Gastrocnemius medialis (tissue), 4 donors: ENCODE data around the gene DYSF. TPM values are rescaled to one million over a fixed set of nuclear protein-coding genes. Genes with fewer than 3 reads are reported as not detected.

Experiments
- ATAC-seq, 2 donors: fragments of 150-250 bp; one replicate each; pipeline ENCODE4 v1.9.1; 2016
- DNase-seq, 2 donors: peaks; one replicate each; pipeline ENCODE4 v3.0.0-alpha.2; 2019
- H3K27ac ChIP-seq, 4 donors: fragments of 200-600 bp; sonication (generic); 1 replicate in 1 of 4; 2 replicates in 3 of 4; pipeline ENCODE4 v1.5.1; 2016 to 2018; ENCODE audit warnings: mild to moderate bottlenecking in 2 of 4, moderate library complexity in 1 of 4
- H3K27me3 ChIP-seq, 3 donors: fragments of 200-600 bp; sonication (generic) in 2 of 3; 1 replicate in 1 of 3; 2 replicates in 2 of 3; pipeline versions ENCODE4 v1.5.1 to v1.6.0; 2016 to 2019; ENCODE audit warnings: mild to moderate bottlenecking in 1 of 3, moderate library complexity in 1 of 3
- H3K36me3 ChIP-seq, 2 donors: fragments of 200-600 bp; sonication (generic) in 1 of 2; one replicate each; pipeline ENCODE4 v1.5.1; 2017 to 2018
- H3K4me1 ChIP-seq, 2 donors: fragments of 200-600 bp; sonication (generic) in 1 of 2; one replicate each; pipeline ENCODE4 v1.5.1; 2016 to 2017; ENCODE audit warnings: mild to moderate bottlenecking in 2 of 2
- H3K4me3 ChIP-seq, 4 donors: fragments of 200-600 bp; sonication (generic) in 3 of 4; 1 replicate in 1 of 4; 2 replicates in 3 of 4; pipeline ENCODE4 v1.5.1; 2016 to 2019; ENCODE audit warnings: mild to moderate bottlenecking in 2 of 4
- H3K9me3 ChIP-seq, 3 donors: fragments of 200-600 bp; sonication (generic) in 2 of 3; 1 replicate in 1 of 3; 2 replicates in 2 of 3; pipeline ENCODE4 v1.5.1; 2016 to 2019
- CTCF ChIP-seq, 5 experiments: fragments of 450-650 bp in 3 of 5; fragments of 200-600 bp in 2 of 5; sonication (generic) in 2 of 5; IDR thresholded peaks in 4 of 5; conservative IDR thresholded peaks in 1 of 5; 1 replicate in 4 of 5; 2 replicates in 1 of 5; pipeline ENCODE4 v1.5.1; 2016 to 2019; ENCODE audit warnings: antibody characterized with exemption in 5 of 5, mild to moderate bottlenecking in 3 of 5, moderate library complexity in 3 of 5
- POLR2A ChIP-seq, 2 donors: fragments of 450-650 bp; IDR thresholded peaks; one replicate each; pipeline ENCODE4 v1.6.1; 2017; ENCODE audit warnings: antibody characterized with exemption in 2 of 2, mild to moderate bottlenecking in 2 of 2, moderate library complexity in 2 of 2
- in situ Hi-C, 4 donors: fragments of 200-750 bp; cut with MboI; loops; one replicate each; pipeline versions ENCODE4 v1.15.0 to v1.8.0; 2017; ENCODE audit warnings: low sequenced_read_pairs in 4 of 4
- intact Hi-C: fragments of 100-400 bp; cut with DNase I; formaldehyde crosslinking; loops from one replicate; pipeline ENCODE4 v1.15.1; 2023; ENCODE audit warnings: low total_unique reads
- total RNA-seq, 4 donors: library from RNA; depleted of rRNA; stranded (reverse); fragments of >200 nt; gene quantifications; one replicate each; pipeline versions ENCODE4 v1.1.0 to v1.2.3, GENCODE V29; 2016

DYSF gene
- total RNA-seq, 4 donors from 2014 or later: 40.7 to 267 (median 153) TPM

DNA sequence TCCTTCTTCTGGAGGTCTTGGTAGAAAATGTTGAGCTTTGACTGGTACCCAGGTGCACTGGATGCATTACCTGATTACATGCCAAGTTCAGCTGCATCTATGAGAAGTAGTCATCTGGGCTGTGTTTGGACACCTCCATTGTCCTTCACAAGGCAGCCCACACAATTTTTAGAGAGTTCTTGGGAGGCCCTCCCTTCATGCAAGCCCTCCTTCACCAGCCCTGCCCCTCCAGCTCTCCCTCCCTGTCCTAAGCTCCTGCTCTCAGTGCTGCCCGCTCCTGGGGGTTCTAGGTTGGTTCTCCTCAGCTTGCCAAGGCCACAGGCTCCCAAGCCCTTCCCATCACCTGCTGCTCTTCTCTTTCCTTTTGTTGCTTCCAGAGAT is 148.7 kb downstream of the DYSF start:
- in situ Hi-C loops (loop anchor here in 3 of 4 donors (25.0 kb wide), 1 partner anchor 185 kb away; no protein-coding TSS in a partner anchor), intact Hi-C loops (loop anchor here (10.0 kb wide), 1 partner anchor 393 kb away; no protein-coding TSS in a partner anchor)
- DNase-seq: peak in 1 of 2 donors; percentile 6

GRCh38 chr2:71602581-71602980 is 149.2 kb downstream of the DYSF start:
- intact Hi-C loops: loop anchor here (10.0 kb wide), 1 partner anchor 392 kb away; no protein-coding TSS in a partner anchor
- in situ Hi-C loops: loop anchor here in 3 of 4 donors (25.0 kb wide), 1 partner anchor 185 kb away; no protein-coding TSS in a partner anchor
- ATAC-seq: no peak

More for the DNA sequence above, 148.7 kb downstream of the DYSF start:
- peaks cover 0 to 65% of the 10 kb centered on the region in 2 donors for H3K36me3 ChIP-seq
- no peak overlapping the region for H3K4me3 ChIP-seq
- ATAC-seq: no peak
- H3K4me1 ChIP-seq: peaks cover 4 to 10% of the 10 kb centered on the region in 2 donors
- no peak overlapping the region for H3K27ac ChIP-seq
- H3K27me3 ChIP-seq: no peaks in the 10 kb centered on the region
- TF ChIP-seq POLR2A (IDR thresholded peaks at IDR 0.05): no peak
- no peak for TF ChIP-seq CTCF (IDR thresholded peaks at IDR 0.05 in 4 of 5, conservative IDR thresholded peaks at IDR 0.05 in 1 of 5)
- H3K9me3 ChIP-seq: no peaks in the 10 kb centered on the region

GRCh38 chr2:71603311-71603811 is 150.0 kb downstream of the DYSF start:
- no peak overlapping the region for H3K4me3 ChIP-seq
- intact Hi-C loops (loop anchor here (10.0 kb wide), 1 partner anchor 391 kb away; no protein-coding TSS in a partner anchor), in situ Hi-C loops (loop anchor here in 3 of 4 donors (25.0 kb wide), 1 partner anchor 184 kb away; no protein-coding TSS in a partner anchor)
- no peaks in the 10 kb centered on the region for H3K9me3 ChIP-seq
- peak in 1 of 2 donors; percentile 8 for DNase-seq
- TF ChIP-seq POLR2A (IDR thresholded peaks at IDR 0.05) (no peak), CTCF (IDR thresholded peaks at IDR 0.05 in 4 of 5, conservative IDR thresholded peaks at IDR 0.05 in 1 of 5) (no peak)
- H3K36me3 ChIP-seq: peaks cover 0 to 62% of the 10 kb centered on the region in 2 donors
- H3K4me1 ChIP-seq: peaks cover 4 to 10% of the 10 kb centered on the region in 2 donors
- no peaks in the 10 kb centered on the region for H3K27me3 ChIP-seq
- no peak for ATAC-seq
- peak overlapping the region in 2 of 4 donors; percentile 62 to 67 for H3K27ac ChIP-seq

More at GRCh38 chr2:71602581-71602980, 149.2 kb downstream of the DYSF start:
- H3K36me3 ChIP-seq: peaks cover 0 to 65% of the 10 kb centered on the region in 2 donors
- H3K27me3 ChIP-seq: no peaks in the 10 kb centered on the region
- no peak overlapping the region for H3K27ac ChIP-seq
- peak in 1 of 2 donors; percentile 10 for DNase-seq
- H3K4me1 ChIP-seq: peaks cover 4 to 10% of the 10 kb centered on the region in 2 donors
- TF ChIP-seq POLR2A (IDR thresholded peaks at IDR 0.05) (no peak), CTCF (IDR thresholded peaks at IDR 0.05 in 4 of 5, conservative IDR thresholded peaks at IDR 0.05 in 1 of 5) (no peak)
- H3K9me3 ChIP-seq: no peaks in the 10 kb centered on the region
- no peak overlapping the region for H3K4me3 ChIP-seq

GRCh38 chr2:71603851-71604725 is 150.7 kb downstream of the DYSF start:
- Histone ChIP-seq H3K4me3 (no peak overlapping the region), H3K9me3 (no peaks in the 10 kb centered on the region), H3K27ac (peak overlapping the region in 3 of 4 donors; percentile 52 to 67 (median 62)), H3K36me3 (peaks cover 0 to 58% of the 10 kb centered on the region in 2 donors), H3K27me3 (no peaks in the 10 kb centered on the region), H3K4me1 (peaks cover 4 to 10% of the 10 kb centered on the region in 2 donors)
- peak; percentile 1 to 11 for DNase-seq
- in situ Hi-C loops (loop anchor here in 3 of 4 donors (25.0 kb wide), 1 partner anchor 183 kb away; no protein-coding TSS in a partner anchor), intact Hi-C loops (loop anchor here (10.0 kb wide), 1 partner anchor 391 kb away; no protein-coding TSS in a partner anchor)
- TF ChIP-seq POLR2A (IDR thresholded peaks at IDR 0.05) (no peak), CTCF (IDR thresholded peaks at IDR 0.05 in 4 of 5, conservative IDR thresholded peaks at IDR 0.05 in 1 of 5) (no peak)
- no peak for ATAC-seq
